ENCODE results near the gene CLIP1.
"Not testable (repeated sequence)": the region's sequence is repeated elsewhere in the genome, so short reads cannot be mapped to it uniquely, and the experiment has no call there.

Gene CLIP1

GRCh38 chr12:122421821-122422729 lies at the start of gene CLIP1:
CLIP1 (minus strand) TSS chr12:122422669; CDS start chr12:122380452, 42,217 bp downstream.
- DNase-seq = peak; percentile 53 to 55

- peak; percentile 77 to 81 for DNase-seq
These were observed 49.1 kb upstream of the CLIP1 start for GRCh38 chr12:122471324-122472226.

GRCh38 chr12:122470576-122470975 lies 48.1 kb upstream of the CLIP1 start:
- not testable (repeated sequence) for DNase-seq

- not testable (repeated sequence) for DNase-seq
These were observed 47.4 kb upstream of the CLIP1 start for GRCh38 chr12:122469856-122470255.

GRCh38 chr12:122467983-122468382 lies 45.5 kb upstream of the CLIP1 start:
- DNase-seq = no peak

GRCh38 chr12:122464317-122465042 lies 42.0 kb upstream of the CLIP1 start:
- DNase-seq = not testable (repeated sequence)

- no peak for DNase-seq
These were observed 38.2 kb upstream of the CLIP1 start for GRCh38 chr12:122460641-122461040.

- DNase-seq = no peak
These were observed 37.6 kb upstream of the CLIP1 start for GRCh38 chr12:122460061-122460460.

- no peak for DNase-seq
These were observed 36.7 kb upstream of the CLIP1 start for GRCh38 chr12:122459211-122459610.

- DNase-seq = no peak
These were observed 35.9 kb upstream of the CLIP1 start for GRCh38 chr12:122458105-122459035.

- DNase-seq = no peak
These were observed 35.2 kb upstream of the CLIP1 start for GRCh38 chr12:122457627-122458026.

- no peak for DNase-seq
These were observed 32.3 kb upstream of the CLIP1 start for GRCh38 chr12:122454739-122455138.

- DNase-seq = no peak
These were observed 31.8 kb upstream of the CLIP1 start for GRCh38 chr12:122454250-122454721.

- DNase-seq = no peak
These were observed 30.3 kb upstream of the CLIP1 start for GRCh38 chr12:122452701-122453285.

GRCh38 chr12:122449317-122449716 lies 26.8 kb upstream of the CLIP1 start:
- DNase-seq = peak; percentile 17 to 37

GRCh38 chr12:122447825-122448224 lies 25.4 kb upstream of the CLIP1 start:
- DNase-seq = not testable (repeated sequence)

GRCh38 chr12:122446390-122446789 lies 23.9 kb upstream of the CLIP1 start:
- not testable (repeated sequence) for DNase-seq

GRCh38 chr12:122444071-122444470 lies 21.6 kb upstream of the CLIP1 start:
- DNase-seq = not testable (repeated sequence)

GRCh38 chr12:122438822-122439221 lies 16.4 kb upstream of the CLIP1 start:
- DNase-seq = not testable (repeated sequence)

- no peak for DNase-seq
These were observed 15.2 kb upstream of the CLIP1 start for GRCh38 chr12:122437656-122438121.

GRCh38 chr12:122435186-122435585 lies 12.7 kb upstream of the CLIP1 start:
- no peak for DNase-seq
